ENCODE data around the gene SLC35F5.
"Not testable (repeated sequence)": the region's sequence is repeated elsewhere in the genome, so short reads cannot be mapped to it uniquely, and the experiment has no call there.

The SLC35F5 gene

GRCh38 chr2:113697516-113697915 is 58.9 kb downstream of the SLC35F5 start:
- no peak for DNase-seq (ENCODE audit: low spot score)

- no peak for DNase-seq (ENCODE audit: low spot score)
Measured at GRCh38 chr2:113694438-113694837, 62.0 kb downstream of the SLC35F5 start.

- DNase-seq (ENCODE audit: low spot score), result peak; percentile 11
Measured at GRCh38 chr2:113692698-113693428, 63.6 kb downstream of the SLC35F5 start.

- DNase-seq (ENCODE audit: low spot score), result not testable (repeated sequence)
Measured at GRCh38 chr2:113690871-113691270, 65.6 kb downstream of the SLC35F5 start.

- DNase-seq (ENCODE audit: low spot score), result no peak
Measured at GRCh38 chr2:113686537-113686936, 69.9 kb downstream of the SLC35F5 start.

GRCh38 chr2:113685471-113685870 is 71.0 kb downstream of the SLC35F5 start:
- DNase-seq (ENCODE audit: low spot score), result no peak

GRCh38 chr2:113679457-113679856 is 77.0 kb downstream of the SLC35F5 start:
- no peak for DNase-seq (ENCODE audit: low spot score)

GRCh38 chr2:113677330-113677729 is 79.1 kb downstream of the SLC35F5 start:
- no peak for DNase-seq (ENCODE audit: low spot score)

GRCh38 chr2:113676623-113677266 is 79.7 kb downstream of the SLC35F5 start:
- no peak for DNase-seq (ENCODE audit: low spot score)

- DNase-seq (ENCODE audit: low spot score), result no peak
Measured at GRCh38 chr2:113675875-113676274, 80.6 kb downstream of the SLC35F5 start.

GRCh38 chr2:113672326-113672932 is 84.0 kb downstream of the SLC35F5 start:
- no peak for DNase-seq (ENCODE audit: low spot score)

- DNase-seq (ENCODE audit: low spot score), result not testable (repeated sequence)
Measured at GRCh38 chr2:113669013-113669412, 87.4 kb downstream of the SLC35F5 start.

- DNase-seq (ENCODE audit: low spot score), result not testable (repeated sequence)
Measured at GRCh38 chr2:113664761-113665533, 91.5 kb downstream of the SLC35F5 start.

- DNase-seq (ENCODE audit: low spot score), result not testable (repeated sequence)
Measured at GRCh38 chr2:113663285-113664060, 93.0 kb downstream of the SLC35F5 start.
